GM15510 (cell line): Measurements from ENCODE around the gene DSCAML1.

ENCODE experiments used
- POLR2A ChIP-seq: IDR thresholded peaks from 3 replicates; pipeline ENCODE4 v1.6.1; 2011; ENCODE audit warnings: borderline replicate concordance; ENCODE audit not compliant: insufficient read length; ENCODE audit errors: extremely low read depth

The DSCAML1 gene

DNA sequence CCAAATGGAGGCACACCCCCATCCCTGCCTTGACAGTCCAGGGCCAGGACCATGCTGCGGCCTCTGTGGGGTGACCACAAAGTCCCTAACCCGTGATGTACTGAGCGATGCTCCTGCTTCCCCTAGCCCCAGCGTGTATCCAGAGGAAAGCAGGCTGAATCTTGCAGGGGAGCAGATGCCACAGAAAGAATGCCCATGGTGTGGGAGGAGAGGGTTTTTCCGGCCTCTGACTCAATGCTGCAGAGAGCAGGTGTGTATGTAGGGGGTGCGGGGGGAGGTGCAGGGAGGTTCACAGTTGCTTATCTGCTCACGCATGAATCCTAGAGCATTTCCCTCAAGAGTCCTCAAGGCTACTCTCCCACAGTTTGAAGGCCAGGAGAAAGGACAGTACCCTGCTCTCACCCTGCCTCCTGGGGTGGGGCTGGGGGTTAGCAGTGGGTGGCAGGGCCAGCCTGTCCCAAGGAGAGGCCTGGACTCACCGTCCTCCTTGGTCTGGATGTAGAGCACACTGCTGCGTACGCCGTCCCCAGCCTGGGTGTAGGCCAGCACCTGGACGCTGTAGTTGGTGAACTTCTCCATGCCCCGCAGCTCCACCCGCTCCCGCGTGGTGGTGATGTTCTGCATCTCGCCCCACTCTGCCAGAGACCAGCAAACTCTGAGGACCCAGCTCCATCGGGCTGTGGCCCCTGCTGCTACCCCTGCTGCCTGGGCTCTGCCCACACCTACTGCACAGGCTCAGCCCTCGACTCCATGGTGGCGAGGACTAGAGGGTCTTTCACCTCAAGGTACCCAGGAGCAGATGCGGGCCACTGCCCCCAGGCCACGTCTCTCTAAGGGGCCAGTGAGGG, 338.5 kb downstream of the DSCAML1 start:
- TF ChIP-seq POLR2A = no peak

DNA sequence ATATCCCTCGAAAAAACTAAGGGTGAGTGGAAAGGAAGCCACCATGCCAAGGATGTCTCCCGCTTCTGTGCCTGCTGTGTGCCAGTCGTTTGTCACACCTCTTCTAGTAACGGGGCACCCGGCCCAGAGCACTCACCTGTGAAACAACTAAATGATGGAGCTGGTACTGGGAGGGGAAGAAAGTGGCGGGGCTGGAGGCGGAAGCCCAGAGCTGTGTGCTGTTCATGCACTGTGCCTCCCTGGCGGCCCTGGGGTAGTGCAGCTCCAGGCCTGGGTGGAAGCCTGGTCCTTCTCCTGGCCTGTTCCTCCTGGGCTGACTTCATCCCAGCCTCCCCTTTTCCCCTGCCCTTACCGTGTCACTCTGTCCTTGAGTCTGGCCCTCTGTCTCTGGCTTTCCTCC, 339.2 kb downstream of the DSCAML1 start:
- TF ChIP-seq POLR2A = no peak

DNA sequence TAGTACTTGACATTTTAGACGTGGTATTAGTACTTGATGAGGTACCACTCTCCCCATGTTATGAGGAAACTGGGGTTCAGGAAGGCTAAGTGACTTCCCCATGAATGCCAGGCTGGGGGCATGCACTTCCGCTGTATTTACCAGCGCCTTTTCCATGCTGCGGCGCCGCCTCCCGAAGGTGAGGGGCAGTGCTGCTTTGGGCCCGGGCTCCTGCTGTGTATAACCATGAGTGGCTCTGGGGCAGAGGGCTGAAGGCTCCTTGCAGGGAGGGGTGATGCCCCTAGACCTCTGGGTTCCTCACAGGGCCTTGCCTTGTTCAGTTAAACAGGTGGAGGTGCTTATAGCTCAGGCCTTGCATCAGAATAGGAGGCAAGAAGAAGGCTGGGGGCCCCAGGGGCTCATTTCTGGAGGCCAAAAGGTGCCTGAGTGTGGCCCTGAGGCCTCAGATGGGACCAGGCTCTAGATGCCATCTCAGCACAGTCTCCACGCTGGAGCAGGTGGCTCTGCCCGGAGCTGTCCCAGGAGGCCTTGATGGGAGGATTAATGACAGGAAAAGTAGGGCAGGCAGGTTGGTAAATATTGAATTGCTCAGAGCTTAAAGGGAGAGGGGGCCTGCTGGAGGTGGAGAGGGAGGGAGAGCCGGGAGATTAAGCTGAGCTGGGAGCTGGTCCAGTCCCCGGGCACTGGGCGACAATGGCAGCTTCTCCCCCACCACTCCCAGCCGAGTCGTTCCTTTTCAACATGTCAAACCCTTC, 339.8 kb downstream of the DSCAML1 start:
- TF ChIP-seq POLR2A = no peak

DNA sequence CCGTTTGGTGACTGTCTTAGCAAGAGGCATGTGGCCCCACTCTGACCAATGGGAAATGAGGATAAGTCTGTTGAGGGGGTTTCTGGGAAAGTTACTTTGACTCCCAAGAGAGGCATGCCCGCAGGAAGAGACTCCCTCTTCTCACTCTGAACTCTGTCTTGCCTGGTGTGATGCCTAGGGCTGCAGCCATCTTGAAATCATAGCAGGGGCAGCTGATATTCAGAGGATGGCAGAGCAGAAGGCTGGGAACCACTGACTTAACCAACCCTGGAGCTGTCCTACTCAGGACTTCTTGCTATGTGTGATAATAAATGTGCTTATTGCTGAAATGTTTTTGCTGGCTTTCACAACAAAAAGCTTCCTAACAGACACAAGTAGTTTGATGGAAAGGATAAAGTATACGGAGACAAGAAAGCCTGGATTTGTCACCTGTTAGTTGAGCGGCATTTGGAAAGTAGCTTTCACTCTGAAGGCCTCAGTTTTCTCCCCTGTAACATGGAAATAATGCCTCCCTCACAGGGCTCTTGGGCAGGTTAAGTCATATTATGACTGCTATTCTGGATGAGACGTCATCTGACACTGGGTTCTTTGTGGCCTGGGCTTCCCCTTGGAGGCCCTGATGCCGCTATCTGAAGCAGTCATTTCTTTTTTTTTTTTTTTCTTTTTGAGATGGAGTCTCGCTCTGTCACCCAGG, 340.8 kb downstream of the DSCAML1 start:
- TF ChIP-seq POLR2A = no peak

DNA sequence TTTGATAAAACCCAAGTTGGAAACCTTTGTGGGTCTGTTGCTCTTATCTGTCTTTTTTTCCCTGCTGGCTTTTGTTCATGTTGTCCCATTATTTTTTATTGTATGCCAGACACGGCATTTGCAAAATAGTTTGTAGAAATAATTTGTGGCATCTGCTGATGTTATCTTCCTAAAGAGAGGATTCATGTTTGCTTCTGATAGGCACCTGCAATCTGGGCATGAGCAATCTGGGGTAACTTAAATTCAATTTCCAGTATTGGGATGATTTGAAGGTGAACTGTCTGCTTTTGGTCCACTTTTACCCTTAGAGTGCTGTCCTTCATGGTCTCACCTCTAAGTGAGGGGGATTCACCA, 342.5 kb downstream of the DSCAML1 start:
- TF ChIP-seq POLR2A = no peak

DNA sequence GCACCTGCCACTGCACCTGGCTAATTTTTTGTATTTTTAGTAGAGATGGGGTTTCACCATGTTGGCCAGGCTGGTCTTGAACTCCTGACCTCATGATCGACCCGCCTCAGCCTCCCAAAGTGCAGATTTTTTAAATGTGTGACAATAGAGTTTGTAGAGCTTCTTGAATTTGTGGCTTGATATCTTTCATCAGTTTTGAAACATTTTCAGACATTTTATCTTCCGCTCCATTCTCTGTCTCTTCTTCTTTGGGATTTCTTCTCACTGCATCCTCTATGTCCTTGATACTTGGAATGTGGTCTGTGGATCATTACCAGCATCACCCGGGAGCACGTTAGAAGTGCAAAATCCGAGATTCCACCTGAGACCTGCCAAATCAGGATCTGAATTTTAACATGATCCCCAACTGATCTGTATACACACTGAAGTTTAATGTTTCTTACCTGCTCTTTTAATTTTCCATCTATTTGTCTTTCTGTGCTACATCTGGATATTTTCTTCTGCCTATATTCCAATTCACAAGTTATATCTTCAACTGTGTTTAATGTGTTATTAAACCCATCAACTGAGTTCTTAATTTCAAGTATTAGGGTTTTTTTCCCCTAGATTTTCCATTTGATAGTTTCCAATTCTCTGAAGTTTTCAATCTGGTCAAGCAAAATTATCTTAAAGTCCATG, 343.0 kb downstream of the DSCAML1 start:
- TF ChIP-seq POLR2A = no peak

DNA sequence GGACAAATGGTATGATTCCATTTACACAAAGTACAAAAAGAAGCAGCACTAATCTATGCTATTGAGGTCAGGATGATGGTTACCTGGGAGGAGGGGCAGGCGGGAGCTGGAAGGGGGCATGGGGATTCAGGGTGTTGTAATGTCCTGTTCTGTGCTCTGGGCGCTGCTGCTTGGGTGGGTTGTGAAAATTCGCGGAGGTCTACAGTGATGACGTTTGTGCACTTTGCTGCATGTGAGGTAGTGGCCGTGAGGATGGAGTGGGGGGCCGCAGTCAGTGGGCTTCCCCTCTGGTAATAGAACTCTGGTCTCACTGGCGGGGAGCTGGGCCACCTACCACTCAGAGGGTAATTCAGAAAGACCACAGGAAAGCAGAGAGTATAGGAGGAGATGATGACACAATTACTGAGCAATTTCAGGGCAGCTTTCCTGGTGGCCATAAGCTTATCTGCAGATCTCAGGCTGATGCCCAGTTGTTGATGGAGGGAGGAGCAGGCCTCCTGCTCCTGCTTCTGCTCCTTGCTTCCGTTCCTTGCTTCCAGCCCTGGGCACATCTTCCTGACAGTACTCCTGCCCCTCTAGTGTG, 347.8 kb downstream of the DSCAML1 start:
- no peak for TF ChIP-seq POLR2A

DNA sequence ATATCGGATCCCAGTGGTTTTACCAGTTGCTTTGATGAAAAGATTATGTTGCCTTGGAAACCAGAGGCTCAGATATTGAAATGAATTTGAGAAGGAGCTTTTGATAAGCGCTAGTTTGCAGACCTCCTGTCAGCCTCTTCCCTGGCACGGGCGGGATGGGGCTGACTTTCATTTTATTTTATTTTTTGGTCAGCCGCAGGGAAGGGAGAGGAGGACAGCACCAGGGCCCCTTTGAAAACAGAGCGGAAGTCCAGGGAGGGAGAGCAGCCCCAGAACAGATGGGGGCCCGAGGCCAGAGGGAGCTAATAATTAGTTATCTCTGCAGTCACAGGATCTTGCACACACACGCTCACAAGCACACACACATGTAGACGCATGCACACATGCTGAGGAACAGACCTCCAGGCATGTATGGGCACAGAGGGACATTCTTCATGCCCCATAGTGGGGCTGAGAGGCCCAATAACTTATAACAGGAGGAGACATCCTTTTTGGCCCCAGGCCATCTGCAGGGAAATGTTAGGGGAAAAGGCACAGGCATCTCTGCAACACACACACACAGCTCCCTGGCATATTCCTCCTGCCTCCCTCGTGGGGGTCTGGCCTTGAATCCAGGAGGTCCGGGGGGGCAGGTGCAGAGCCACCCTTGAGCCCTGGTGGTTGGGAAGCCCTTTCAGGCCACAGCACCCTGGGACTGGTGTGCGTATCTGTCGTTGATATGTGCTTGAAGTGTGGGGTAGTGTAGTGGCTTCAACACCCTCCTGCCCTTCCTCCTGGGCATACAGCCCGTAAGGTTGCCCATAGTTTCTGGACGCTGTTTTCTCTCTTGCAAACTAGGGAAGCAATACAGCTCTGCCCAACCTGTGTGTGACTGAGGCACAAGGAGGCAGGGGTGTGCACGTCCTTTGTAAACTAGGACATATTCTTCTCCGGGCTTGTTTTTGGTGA, 352.0 kb downstream of the DSCAML1 start:
- no peak for TF ChIP-seq POLR2A

DNA sequence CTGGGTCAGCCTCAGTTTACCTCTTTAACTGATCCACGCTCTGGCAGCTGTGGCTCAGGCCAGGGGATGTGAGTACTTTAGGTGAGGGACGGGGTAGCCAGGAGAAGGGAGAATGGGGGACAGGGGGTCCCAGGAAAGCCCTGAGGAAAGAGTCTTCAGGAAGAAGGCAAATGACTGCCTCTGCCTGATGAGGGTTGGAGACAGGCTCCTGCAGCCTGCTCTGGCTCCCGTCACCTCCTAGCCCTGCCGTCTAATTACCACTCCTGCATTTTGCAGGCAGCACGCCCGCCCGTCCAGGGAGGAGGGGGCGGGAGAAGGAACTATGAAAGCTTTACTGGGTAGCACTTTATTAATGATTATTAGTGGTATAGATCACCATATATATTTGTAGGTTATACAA, 352.8 kb downstream of the DSCAML1 start:
- no peak for TF ChIP-seq POLR2A

DNA sequence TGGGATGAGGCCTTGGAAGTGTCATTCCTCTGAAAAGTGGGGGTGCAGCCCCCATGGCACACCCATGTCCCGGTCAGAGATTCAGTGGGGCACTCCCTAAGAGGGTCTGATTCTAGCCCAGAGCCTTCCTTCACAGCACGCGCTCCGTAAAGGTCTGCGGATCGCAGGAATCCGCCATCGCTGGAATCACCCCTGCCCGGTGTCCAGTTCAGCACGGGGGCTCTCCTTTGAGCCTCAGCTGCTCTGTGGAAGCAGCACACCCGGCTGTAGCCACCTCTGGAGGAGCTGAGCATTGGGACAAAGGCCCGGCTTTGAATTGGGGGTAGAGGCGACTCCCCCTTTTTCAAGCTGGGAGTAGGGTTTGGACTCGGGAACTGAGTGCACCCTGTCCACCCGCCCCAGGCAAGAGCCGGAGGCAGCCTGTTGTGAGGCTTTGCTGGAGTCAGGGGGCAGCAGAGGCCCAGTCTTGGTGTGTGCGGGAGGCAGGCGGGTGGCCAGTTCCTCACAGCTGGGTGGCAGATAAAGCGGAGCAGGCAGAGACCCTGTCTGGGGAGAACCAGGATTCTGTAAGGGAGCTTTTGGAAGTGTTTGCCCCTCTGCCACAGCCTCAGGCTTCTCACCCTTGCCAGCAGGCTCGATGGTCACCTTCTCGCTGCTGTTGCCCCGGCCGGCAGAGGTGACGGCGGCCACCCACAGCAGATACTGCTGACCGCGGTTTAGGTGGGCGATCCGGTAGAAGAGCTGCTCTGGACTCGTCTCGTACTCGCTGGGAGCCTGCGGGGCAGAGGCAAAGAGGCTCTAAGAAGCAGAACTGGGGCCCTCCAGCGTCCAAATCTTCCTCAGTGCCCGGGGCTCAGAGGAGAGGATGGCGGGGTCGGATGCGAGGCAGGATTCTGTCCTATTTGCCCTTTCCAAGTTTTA, 353.5 kb downstream of the DSCAML1 start:
- TF ChIP-seq POLR2A = no peak

DNA sequence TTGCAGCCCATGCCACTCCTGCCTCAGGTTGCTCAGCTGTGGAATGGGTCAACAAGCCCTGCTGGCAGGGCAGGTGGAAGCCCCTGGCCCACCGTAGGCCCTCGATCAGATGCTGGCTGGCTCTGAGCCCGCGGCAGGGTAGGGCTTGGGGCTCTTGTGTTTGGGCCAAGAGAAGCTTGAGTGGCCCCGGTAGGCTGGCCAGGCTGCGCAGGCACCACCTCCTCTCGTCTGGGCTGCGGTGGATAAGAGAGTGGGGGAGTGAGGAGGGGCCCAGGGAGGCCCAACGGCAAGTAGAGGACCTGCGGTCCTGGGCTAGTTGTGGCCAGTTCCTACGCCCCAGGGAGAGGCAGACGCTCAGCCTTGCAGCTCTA, 354.2 kb downstream of the DSCAML1 start:
- no peak for TF ChIP-seq POLR2A

DNA sequence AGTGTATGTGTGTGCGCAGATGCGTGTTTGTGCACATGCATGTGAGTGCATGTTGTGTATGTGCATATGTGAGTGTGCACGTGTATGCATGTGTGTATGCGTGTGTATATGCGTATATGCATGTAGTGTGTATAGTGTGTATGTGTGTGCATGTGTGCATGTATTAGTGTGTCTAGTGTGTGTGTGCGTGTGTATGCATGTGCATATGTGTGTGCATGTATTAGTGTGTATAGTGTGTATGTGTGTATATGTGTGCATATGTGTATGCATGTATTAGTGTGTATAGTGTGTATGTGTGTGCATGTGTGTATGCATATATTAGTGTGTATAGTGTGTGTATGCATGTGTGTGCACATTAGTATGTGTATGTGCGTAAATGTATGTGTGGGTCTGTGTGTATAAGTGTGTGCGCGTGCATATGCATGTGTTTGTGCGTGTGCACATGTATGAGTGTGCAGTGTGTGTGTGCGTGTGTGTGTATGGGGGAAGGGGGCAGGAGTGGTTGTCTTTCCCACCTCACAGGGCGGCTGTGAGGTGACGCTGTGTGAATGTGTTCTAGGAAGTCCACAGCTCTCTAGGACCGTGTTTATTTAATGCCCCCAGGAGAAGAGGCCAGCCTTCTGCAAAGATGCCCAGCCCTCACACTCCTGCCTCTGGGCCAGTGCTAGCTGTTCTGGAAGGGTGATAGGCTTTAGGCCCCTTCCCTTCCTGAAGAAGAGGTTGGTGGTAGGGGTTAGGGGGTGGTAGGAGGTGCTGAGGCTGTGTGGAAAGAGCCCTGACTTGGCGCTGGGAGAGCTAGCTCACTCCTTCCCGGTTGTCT, 354.8 kb downstream of the DSCAML1 start:
- no peak for TF ChIP-seq POLR2A
